ENCODE data around the gene UCHL5.

DNA sequence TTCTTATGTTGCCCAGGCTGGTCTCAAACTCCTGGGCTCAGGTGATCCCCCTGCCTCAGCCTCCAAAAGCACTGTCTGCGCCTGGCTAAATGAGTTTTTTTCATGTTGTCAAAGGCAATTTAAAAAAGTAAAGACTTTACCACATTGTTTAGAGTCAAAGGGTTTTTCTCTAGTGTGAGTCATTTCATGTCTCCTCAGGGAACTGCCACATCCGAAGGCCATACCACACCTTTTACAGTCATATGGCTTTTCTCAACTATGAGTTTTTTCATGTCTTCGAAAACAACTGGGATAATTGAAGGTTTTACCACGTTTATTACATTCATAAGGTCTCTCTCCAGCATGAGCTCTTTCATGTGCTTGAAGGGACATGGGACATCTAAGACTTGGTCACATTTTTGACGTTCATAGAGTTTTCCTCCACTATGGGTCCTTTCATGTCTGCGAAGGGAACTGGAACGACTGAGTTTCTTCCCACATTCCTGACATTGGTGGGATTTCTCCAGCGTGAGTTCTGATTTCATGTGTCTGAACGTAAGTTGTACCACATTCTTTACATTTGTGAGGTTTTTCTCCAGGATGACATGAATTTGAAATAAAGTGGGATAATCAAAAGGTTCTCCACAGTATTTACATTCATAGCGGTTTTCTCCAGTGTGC is 65.6 kb downstream of the UCHL5 start:
- TF ChIP-seq POLR2A (IDR thresholded peaks at IDR 0.05), result no peak
- TF ChIP-seq, protein P1, sequence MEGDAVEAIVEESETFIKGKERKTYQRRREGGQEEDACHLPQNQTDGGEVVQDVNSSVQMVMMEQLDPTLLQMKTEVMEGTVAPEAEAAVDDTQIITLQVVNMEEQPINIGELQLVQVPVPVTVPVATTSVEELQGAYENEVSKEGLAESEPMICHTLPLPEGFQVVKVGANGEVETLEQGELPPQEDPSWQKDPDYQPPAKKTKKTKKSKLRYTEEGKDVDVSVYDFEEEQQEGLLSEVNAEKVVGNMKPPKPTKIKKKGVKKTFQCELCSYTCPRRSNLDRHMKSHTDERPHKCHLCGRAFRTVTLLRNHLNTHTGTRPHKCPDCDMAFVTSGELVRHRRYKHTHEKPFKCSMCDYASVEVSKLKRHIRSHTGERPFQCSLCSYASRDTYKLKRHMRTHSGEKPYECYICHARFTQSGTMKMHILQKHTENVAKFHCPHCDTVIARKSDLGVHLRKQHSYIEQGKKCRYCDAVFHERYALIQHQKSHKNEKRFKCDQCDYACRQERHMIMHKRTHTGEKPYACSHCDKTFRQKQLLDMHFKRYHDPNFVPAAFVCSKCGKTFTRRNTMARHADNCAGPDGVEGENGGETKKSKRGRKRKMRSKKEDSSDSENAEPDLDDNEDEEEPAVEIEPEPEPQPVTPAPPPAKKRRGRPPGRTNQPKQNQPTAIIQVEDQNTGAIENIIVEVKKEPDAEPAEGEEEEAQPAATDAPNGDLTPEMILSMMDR (IDR thresholded peaks at IDR 0.05), result no peak
